HepG2 (cell line): ENCODE data around the gene GSKIP.

Experiments used
- BRCA1 ChIP-seq: sonication (generic); formaldehyde crosslinking; IDR thresholded peaks from 2 replicates; pipeline ENCODE4 v1.4.0; 2020; ENCODE audit warnings: missing genetic modification reagents
- CHD2 ChIP-seq: IDR thresholded peaks from 2 replicates; pipeline ENCODE4 v1.6.1; 2011; ENCODE audit warnings: low read depth, low read length, improper control_type of control experiment
- FOSL2 ChIP-seq: sonication (generic); formaldehyde crosslinking; IDR thresholded peaks from 2 replicates; pipeline ENCODE4 v1.4.0; 2020; ENCODE audit warnings: missing genetic modification reagents
- KLF9 ChIP-seq: IDR thresholded peaks from 2 replicates; pipeline ENCODE4 v1.6.1; 2016; ENCODE audit warnings: low read depth
- NFRKB ChIP-seq: fragments of 450-650 bp; IDR thresholded peaks from 2 replicates; pipeline ENCODE4 v1.6.1; 2017
- PHF8 ChIP-seq: sonication (generic); formaldehyde crosslinking; IDR thresholded peaks from 2 replicates; pipeline ENCODE4 v1.5.0; 2020; ENCODE audit warnings: missing genetic modification reagents
- ZNF589 ChIP-seq: sonication (generic); formaldehyde crosslinking; conservative IDR thresholded peaks from 2 replicates; pipeline ENCODE4 v1.8.0; 2022; ENCODE audit warnings: mild to moderate bottlenecking, moderate library complexity, missing genetic modification reagents
- TF ChIP-seq, protein P1 (sequence below), 2 experiments: IDR thresholded peaks; 2 replicates each; pipeline ENCODE4 v1.6.1; 2011 to 2012; ENCODE audit warnings: low read length in 2 of 2, borderline replicate concordance in 1 of 2, low read depth in 1 of 2, mild to moderate bottlenecking in 1 of 2, moderate library complexity in 1 of 2
- TF ChIP-seq, protein P2 (sequence below): sonication (generic); formaldehyde crosslinking; IDR thresholded peaks from 2 replicates; pipeline ENCODE4 v1.4.0; 2020; ENCODE audit warnings: mild to moderate bottlenecking, missing genetic modification reagents
- TF ChIP-seq, protein P3 (sequence below): sonication (generic); formaldehyde crosslinking; IDR thresholded peaks from 2 replicates; pipeline ENCODE4 v1.5.0; 2020; ENCODE audit warnings: mild to moderate bottlenecking, missing genetic modification reagents, moderate library complexity

- TF ChIP-seq, protein P1, sequence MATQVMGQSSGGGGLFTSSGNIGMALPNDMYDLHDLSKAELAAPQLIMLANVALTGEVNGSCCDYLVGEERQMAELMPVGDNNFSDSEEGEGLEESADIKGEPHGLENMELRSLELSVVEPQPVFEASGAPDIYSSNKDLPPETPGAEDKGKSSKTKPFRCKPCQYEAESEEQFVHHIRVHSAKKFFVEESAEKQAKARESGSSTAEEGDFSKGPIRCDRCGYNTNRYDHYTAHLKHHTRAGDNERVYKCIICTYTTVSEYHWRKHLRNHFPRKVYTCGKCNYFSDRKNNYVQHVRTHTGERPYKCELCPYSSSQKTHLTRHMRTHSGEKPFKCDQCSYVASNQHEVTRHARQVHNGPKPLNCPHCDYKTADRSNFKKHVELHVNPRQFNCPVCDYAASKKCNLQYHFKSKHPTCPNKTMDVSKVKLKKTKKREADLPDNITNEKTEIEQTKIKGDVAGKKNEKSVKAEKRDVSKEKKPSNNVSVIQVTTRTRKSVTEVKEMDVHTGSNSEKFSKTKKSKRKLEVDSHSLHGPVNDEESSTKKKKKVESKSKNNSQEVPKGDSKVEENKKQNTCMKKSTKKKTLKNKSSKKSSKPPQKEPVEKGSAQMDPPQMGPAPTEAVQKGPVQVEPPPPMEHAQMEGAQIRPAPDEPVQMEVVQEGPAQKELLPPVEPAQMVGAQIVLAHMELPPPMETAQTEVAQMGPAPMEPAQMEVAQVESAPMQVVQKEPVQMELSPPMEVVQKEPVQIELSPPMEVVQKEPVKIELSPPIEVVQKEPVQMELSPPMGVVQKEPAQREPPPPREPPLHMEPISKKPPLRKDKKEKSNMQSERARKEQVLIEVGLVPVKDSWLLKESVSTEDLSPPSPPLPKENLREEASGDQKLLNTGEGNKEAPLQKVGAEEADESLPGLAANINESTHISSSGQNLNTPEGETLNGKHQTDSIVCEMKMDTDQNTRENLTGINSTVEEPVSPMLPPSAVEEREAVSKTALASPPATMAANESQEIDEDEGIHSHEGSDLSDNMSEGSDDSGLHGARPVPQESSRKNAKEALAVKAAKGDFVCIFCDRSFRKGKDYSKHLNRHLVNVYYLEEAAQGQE (IDR thresholded peaks at IDR 0.05; ENCODE audit: borderline replicate concordance in 1 of 2, low read depth in 1 of 2, low read length in 2 of 2), result no peak
- TF ChIP-seq BRCA1 (CRISPR knock-in tag) (no peak), NFRKB (no peak), CHD2 (no peak), ZNF589 (CRISPR knock-in tag) (no peak), KLF9 (CRISPR knock-in tag) (no peak), FOSL2 (CRISPR knock-in tag) (no peak), PHF8 (CRISPR knock-in tag) (no peak)
- TF ChIP-seq, protein P2, sequence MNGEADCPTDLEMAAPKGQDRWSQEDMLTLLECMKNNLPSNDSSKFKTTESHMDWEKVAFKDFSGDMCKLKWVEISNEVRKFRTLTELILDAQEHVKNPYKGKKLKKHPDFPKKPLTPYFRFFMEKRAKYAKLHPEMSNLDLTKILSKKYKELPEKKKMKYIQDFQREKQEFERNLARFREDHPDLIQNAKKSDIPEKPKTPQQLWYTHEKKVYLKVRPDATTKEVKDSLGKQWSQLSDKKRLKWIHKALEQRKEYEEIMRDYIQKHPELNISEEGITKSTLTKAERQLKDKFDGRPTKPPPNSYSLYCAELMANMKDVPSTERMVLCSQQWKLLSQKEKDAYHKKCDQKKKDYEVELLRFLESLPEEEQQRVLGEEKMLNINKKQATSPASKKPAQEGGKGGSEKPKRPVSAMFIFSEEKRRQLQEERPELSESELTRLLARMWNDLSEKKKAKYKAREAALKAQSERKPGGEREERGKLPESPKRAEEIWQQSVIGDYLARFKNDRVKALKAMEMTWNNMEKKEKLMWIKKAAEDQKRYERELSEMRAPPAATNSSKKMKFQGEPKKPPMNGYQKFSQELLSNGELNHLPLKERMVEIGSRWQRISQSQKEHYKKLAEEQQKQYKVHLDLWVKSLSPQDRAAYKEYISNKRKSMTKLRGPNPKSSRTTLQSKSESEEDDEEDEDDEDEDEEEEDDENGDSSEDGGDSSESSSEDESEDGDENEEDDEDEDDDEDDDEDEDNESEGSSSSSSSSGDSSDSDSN (CRISPR knock-in tag), result no peak
- TF ChIP-seq, protein P3, sequence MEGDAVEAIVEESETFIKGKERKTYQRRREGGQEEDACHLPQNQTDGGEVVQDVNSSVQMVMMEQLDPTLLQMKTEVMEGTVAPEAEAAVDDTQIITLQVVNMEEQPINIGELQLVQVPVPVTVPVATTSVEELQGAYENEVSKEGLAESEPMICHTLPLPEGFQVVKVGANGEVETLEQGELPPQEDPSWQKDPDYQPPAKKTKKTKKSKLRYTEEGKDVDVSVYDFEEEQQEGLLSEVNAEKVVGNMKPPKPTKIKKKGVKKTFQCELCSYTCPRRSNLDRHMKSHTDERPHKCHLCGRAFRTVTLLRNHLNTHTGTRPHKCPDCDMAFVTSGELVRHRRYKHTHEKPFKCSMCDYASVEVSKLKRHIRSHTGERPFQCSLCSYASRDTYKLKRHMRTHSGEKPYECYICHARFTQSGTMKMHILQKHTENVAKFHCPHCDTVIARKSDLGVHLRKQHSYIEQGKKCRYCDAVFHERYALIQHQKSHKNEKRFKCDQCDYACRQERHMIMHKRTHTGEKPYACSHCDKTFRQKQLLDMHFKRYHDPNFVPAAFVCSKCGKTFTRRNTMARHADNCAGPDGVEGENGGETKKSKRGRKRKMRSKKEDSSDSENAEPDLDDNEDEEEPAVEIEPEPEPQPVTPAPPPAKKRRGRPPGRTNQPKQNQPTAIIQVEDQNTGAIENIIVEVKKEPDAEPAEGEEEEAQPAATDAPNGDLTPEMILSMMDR (CRISPR knock-in tag), result no peak
Observed at GRCh38 chr14:96417254-96417653, 53.9 kb downstream of the GSKIP start.
